Liver (tissue), 3 donors: ENCODE data around the gene IQCE.
A peak's percentile ranks its signal among the peaks of the same experiment; 100 is the strongest.

Experiments used
- FOXA1 ChIP-seq: IDR thresholded peaks from 2 replicates; pipeline ENCODE4 v1.6.1; 2016; ENCODE audit warnings: antibody characterized with exemption
- GABPA ChIP-seq, 2 donors: IDR thresholded peaks in 1 of 2; conservative IDR thresholded peaks in 1 of 2; 2 replicates each; pipeline ENCODE4 v1.6.1; 2016; ENCODE audit warnings: antibody characterized with exemption in 2 of 2, mild to moderate bottlenecking in 1 of 2, moderate library complexity in 1 of 2
- HNF4G ChIP-seq: IDR thresholded peaks from 2 replicates; pipeline ENCODE4 v1.6.1; 2016; ENCODE audit warnings: antibody characterized with exemption
- JUND ChIP-seq, 2 donors: IDR thresholded peaks; 2 replicates each; pipeline ENCODE4 v1.6.1; 2016; ENCODE audit warnings: antibody characterized with exemption in 2 of 2
- MAX ChIP-seq: IDR thresholded peaks from 2 replicates; pipeline ENCODE4 v1.6.1; 2016; ENCODE audit warnings: antibody characterized with exemption
- RXRA ChIP-seq, 2 donors: IDR thresholded peaks; 2 replicates each; pipeline ENCODE4 v1.6.1; 2017 to 2018; ENCODE audit warnings: antibody characterized with exemption in 2 of 2, mild to moderate bottlenecking in 1 of 2
- TAF1 ChIP-seq: conservative IDR thresholded peaks from 2 replicates; pipeline ENCODE4 v1.6.1; 2016; ENCODE audit warnings: antibody characterized with exemption, mild to moderate bottlenecking
- TF ChIP-seq, protein P1 (sequence below): fragments of 150-350 bp; IDR thresholded peaks from 2 replicates; pipeline ENCODE4 v1.5.1; 2017; ENCODE audit warnings: improper control_type of control experiment, low read depth, low read length; ENCODE audit not compliant: missing input control
- TF ChIP-seq, protein P2 (sequence below): IDR thresholded peaks from 2 replicates; pipeline ENCODE4 v1.6.1; 2016; ENCODE audit warnings: antibody characterized with exemption, mild to moderate bottlenecking
- donor health status: healthy.
- donor health status: healthy.

GRCh38 chr7:2511769-2512168 is 47.0 kb upstream of the IQCE start:
- TF ChIP-seq, protein P1, sequence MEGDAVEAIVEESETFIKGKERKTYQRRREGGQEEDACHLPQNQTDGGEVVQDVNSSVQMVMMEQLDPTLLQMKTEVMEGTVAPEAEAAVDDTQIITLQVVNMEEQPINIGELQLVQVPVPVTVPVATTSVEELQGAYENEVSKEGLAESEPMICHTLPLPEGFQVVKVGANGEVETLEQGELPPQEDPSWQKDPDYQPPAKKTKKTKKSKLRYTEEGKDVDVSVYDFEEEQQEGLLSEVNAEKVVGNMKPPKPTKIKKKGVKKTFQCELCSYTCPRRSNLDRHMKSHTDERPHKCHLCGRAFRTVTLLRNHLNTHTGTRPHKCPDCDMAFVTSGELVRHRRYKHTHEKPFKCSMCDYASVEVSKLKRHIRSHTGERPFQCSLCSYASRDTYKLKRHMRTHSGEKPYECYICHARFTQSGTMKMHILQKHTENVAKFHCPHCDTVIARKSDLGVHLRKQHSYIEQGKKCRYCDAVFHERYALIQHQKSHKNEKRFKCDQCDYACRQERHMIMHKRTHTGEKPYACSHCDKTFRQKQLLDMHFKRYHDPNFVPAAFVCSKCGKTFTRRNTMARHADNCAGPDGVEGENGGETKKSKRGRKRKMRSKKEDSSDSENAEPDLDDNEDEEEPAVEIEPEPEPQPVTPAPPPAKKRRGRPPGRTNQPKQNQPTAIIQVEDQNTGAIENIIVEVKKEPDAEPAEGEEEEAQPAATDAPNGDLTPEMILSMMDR: no peak
- TF ChIP-seq FOXA1 (no peak), JUND (IDR thresholded peaks at IDR 0.05) (no peak), TAF1 (no peak), MAX (no peak), RXRA (IDR thresholded peaks at IDR 0.05) (peak in 1 of 2 donors; percentile 2), HNF4G (no peak), GABPA (IDR thresholded peaks at IDR 0.05 in 1 of 2, conservative IDR thresholded peaks at IDR 0.05 in 1 of 2) (no peak)
- TF ChIP-seq, protein P2, sequence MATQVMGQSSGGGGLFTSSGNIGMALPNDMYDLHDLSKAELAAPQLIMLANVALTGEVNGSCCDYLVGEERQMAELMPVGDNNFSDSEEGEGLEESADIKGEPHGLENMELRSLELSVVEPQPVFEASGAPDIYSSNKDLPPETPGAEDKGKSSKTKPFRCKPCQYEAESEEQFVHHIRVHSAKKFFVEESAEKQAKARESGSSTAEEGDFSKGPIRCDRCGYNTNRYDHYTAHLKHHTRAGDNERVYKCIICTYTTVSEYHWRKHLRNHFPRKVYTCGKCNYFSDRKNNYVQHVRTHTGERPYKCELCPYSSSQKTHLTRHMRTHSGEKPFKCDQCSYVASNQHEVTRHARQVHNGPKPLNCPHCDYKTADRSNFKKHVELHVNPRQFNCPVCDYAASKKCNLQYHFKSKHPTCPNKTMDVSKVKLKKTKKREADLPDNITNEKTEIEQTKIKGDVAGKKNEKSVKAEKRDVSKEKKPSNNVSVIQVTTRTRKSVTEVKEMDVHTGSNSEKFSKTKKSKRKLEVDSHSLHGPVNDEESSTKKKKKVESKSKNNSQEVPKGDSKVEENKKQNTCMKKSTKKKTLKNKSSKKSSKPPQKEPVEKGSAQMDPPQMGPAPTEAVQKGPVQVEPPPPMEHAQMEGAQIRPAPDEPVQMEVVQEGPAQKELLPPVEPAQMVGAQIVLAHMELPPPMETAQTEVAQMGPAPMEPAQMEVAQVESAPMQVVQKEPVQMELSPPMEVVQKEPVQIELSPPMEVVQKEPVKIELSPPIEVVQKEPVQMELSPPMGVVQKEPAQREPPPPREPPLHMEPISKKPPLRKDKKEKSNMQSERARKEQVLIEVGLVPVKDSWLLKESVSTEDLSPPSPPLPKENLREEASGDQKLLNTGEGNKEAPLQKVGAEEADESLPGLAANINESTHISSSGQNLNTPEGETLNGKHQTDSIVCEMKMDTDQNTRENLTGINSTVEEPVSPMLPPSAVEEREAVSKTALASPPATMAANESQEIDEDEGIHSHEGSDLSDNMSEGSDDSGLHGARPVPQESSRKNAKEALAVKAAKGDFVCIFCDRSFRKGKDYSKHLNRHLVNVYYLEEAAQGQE: no peak
